Esophagus (tissue), 2 donors: ENCODE measurements around the gene SULT1A3. TPM values are rescaled to one million over a fixed set of nuclear protein-coding genes. Genes with fewer than 3 reads are reported as not detected.
"Not testable (repeated sequence)": the region's sequence is repeated elsewhere in the genome, so short reads cannot be mapped to it uniquely, and the experiment has no call there.

Experiments
- H3K27ac ChIP-seq, 2 donors: one replicate each; pipeline ENCODE4 v1.5.1; 2013; ENCODE audit warnings: low read depth in 2 of 2, mild to moderate bottlenecking in 2 of 2, inconsistent platforms in 1 of 2, low read length in 1 of 2, moderate library complexity in 1 of 2
- H3K27me3 ChIP-seq, 2 donors: one replicate each; pipeline ENCODE4 v1.6.1; 2013; ENCODE audit warnings: low read length in 2 of 2, control low read depth in 1 of 2, mild to moderate bottlenecking in 1 of 2; ENCODE audit not compliant: insufficient read depth in 2 of 2, control insufficient read depth in 1 of 2
- H3K36me3 ChIP-seq, 2 donors: one replicate each; pipeline ENCODE4 v1.6.1; 2013; ENCODE audit warnings: low read length in 1 of 2; ENCODE audit not compliant: control insufficient read depth in 2 of 2, insufficient read depth in 2 of 2
- H3K4me1 ChIP-seq, 2 donors: one replicate each; pipeline ENCODE4 v1.6.1; 2013; ENCODE audit warnings: low read length in 1 of 2; ENCODE audit not compliant: control insufficient read depth in 2 of 2, insufficient read depth in 2 of 2
- H3K4me3 ChIP-seq, 2 donors: one replicate each; pipeline ENCODE4 v1.5.1; 2013; ENCODE audit warnings: low read length in 2 of 2, mild to moderate bottlenecking in 2 of 2, low read depth in 1 of 2, moderate library complexity in 1 of 2
- H3K9me3 ChIP-seq, 2 donors: one replicate each; pipeline ENCODE4 v1.6.1; 2013; ENCODE audit warnings: mild to moderate bottlenecking in 2 of 2, low read depth in 1 of 2, low read length in 1 of 2, moderate library complexity in 1 of 2; ENCODE audit not compliant: control insufficient read depth in 2 of 2, insufficient read depth in 1 of 2
- whole genome bisulfite sequencing, 2 donors: extraction: QIAGEN DNeasy Blood & Tissue Kit; methylation state at CpG; one replicate each; pipeline ENCODE4 v1.1.7; 2013; 5-methylcytosine and 5-hydroxymethylcytosine counted together
- polyA plus RNA-seq, 2 donors: library from polyadenylated mRNA; stranded (reverse); fragments of 200-250 nt; gene quantifications; one replicate each; pipeline ENCODE4 v1.2.3, GENCODE V29; 2013
- donor health status: healthy with polysubstance abuse.
- donor health status: Bipolar disorder and iron deficiency.

SULT1A3 gene
- 10 to 100 TPM; 10.0 to 39.0 TPM for polyA plus RNA-seq

DNA sequence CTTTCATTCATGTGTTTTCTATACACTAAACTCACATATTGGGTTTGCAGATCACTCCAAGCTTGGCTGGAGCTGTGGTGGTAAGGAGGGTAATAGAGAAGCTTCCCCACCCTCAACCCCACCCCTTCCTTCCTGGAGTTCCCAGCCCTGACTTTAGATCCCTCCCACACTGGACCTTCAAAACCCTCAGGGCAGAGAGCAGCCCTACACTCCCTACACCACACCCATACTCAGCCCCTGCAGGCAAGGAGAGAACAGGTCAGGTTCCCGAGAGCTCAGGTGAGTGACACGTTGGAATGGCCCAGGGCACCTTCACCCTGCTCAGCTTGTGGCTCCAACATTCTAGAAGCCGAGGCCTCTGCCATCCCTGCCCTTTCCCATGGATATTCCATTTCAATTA, at the start of gene SULT1A3:
Gene SULT1A3 (plus strand): TSS at position 207 of the 400 bp plus-strand sequence. CDS start 1,474 bp downstream, outside the sequence.
- WGBS, 2 donors, result no CpG with 5 or more reads among the region's 3 CpGs
- H3K4me3 ChIP-seq, H3K27me3 ChIP-seq, H3K36me3 ChIP-seq, H3K9me3 ChIP-seq, H3K27ac ChIP-seq, H3K4me1 ChIP-seq: not testable (repeated sequence)

- Histone ChIP-seq H3K4me1 (no peaks in the 10 kb centered on the region), H3K4me3 (no peak overlapping the region), H3K27me3 (no peaks in the 10 kb centered on the region), H3K27ac (no peak overlapping the region), H3K9me3 (peaks cover 0 to 2% of the 10 kb centered on the region in 2 donors), H3K36me3 (no peaks in the 10 kb centered on the region)
- 89 to 93% methylated on average over 7 of the region's 7 CpGs for WGBS, 2 donors
These were observed 48.0 kb upstream of the SULT1A3 start for GRCh38 chr16:30151091-30151490.

DNA sequence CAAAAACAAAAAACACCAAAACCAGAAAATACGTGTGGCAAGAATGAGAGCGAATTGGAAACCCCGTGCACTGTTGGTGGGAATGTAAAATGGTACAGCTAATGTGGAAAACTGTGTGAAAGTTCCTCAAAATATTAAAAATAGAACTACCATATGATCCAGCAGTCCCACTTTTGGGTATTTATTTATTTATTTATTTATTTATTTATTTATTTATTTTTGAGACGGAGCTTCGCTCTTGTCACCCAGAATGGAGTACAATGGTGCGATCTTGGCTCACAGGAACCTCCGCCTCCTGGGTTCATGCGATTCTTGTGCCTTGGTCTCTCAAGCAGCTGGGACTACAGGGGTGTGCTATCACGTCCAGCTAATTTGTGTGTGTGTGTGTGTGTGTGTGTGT, 46.5 kb upstream of the SULT1A3 start:
- Histone ChIP-seq H3K9me3 (peaks cover 0 to 2% of the 10 kb centered on the region in 2 donors), H3K27me3 (no peaks in the 10 kb centered on the region), H3K4me1 (no peaks in the 10 kb centered on the region), H3K36me3 (no peaks in the 10 kb centered on the region), H3K27ac (no peak overlapping the region), H3K4me3 (no peak overlapping the region)
- whole genome bisulfite sequencing, 2 donors, result 97% methylated on average over 9 of the region's 9 CpGs

DNA sequence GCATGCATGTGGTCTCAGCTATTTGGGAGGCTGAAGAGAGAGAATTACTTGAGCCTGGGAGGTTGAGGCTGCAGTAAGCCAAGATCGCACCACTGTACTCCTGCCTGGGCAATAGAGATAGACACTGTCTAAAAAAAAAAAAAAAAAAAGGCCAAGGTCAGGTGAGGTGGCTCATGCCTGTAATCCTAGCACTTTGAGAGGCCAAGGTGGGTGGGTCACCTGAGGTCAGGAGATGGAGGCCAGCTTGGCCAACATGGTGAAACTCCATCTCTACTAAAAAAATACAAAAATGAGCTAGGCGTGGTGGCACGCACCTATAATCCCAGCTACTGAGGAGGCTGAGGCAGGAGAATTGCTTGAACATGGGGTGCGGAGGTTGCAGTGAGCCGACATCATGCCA, 43.9 kb upstream of the SULT1A3 start:
- WGBS, 2 donors, result 96 to 97% methylated on average over 5 of the region's 5 CpGs
- H3K27ac ChIP-seq, result no peak overlapping the region

DNA sequence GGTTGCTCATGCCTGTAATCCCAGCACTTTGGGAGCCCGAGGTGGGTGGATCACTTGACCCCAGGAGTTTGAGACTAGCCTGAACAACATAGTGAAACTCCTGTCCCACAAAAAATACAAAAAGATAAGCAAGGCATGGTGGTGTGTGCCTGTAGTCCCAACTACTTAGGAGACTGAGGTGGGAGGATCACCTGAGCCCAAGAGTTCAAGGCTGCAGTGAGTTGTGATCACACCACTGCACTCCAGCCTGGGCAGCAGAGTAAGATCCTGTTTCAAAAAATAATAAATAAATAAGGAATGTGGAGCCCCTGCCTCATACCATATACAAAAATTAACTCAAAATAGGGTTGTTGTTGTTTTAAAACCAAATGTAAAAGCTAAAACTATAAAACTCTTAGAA, 41.8 kb upstream of the SULT1A3 start:
- no peak overlapping the region for H3K4me3 ChIP-seq
- no peaks in the 10 kb centered on the region for H3K9me3 ChIP-seq
- H3K27ac ChIP-seq, result no peak overlapping the region
- 34 to 48% methylated on average over 1 of the region's 1 CpG for WGBS, 2 donors
- no peaks in the 10 kb centered on the region for H3K4me1 ChIP-seq
- H3K36me3 ChIP-seq, result no peaks in the 10 kb centered on the region
- no peaks in the 10 kb centered on the region for H3K27me3 ChIP-seq

More for the DNA sequence above, 43.9 kb upstream of the SULT1A3 start:
- H3K4me1 ChIP-seq, result no peaks in the 10 kb centered on the region
- no peaks in the 10 kb centered on the region for H3K36me3 ChIP-seq
- H3K4me3 ChIP-seq, result no peak overlapping the region
- no peaks in the 10 kb centered on the region for H3K27me3 ChIP-seq
- no peaks in the 10 kb centered on the region for H3K9me3 ChIP-seq

- Histone ChIP-seq H3K4me1 (no peaks in the 10 kb centered on the region), H3K9me3 (no peaks in the 10 kb centered on the region), H3K36me3 (no peaks in the 10 kb centered on the region), H3K27ac (no peak overlapping the region), H3K4me3 (no peak overlapping the region), H3K27me3 (no peaks in the 10 kb centered on the region)
- WGBS, 2 donors, result 58 to 69% methylated on average over 3 of the region's 3 CpGs
These were observed 35.5 kb upstream of the SULT1A3 start for GRCh38 chr16:30163538-30163937.

DNA sequence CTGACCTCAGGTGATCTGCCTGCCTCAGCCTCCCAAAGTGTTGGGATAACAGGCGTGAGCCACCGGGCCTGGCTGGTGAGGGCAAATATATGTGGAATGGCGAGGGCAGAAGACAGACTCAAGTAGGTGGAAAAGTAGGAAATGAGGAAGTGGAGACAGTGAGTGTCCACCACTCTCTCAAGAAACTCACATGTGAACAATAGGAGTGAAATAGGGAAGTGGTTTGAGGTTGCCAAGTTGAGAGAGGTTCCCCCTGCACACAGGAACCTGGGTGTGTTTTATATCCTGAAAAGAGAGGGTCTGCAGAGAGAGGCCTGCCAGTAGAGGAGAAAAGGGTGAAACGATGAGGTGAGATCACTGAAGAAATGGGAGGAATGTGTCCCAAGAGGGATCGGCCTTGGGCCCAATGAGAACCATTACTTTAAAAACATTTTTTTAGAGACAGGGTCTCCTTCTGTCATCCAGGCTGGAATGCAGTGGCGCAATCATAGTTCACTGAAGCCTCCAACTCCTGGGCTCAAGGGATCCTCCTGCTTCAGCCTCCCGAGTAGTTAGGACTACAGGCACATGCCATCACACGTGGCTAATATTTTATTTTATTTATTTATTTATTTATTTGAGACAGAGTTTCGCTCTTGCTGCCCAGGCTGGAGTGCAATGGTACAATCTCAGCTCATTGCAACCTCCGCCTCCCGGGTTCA, 32.7 kb upstream of the SULT1A3 start:
- Histone ChIP-seq H3K36me3 (no peaks in the 10 kb centered on the region), H3K27ac (no peak overlapping the region), H3K4me1 (no peaks in the 10 kb centered on the region), H3K9me3 (no peaks in the 10 kb centered on the region), H3K4me3 (no peak overlapping the region), H3K27me3 (no peaks in the 10 kb centered on the region)
- WGBS, 2 donors, result 86 to 87% methylated on average over 10 to 11 of the region's 11 CpGs

GRCh38 chr16:30168746-30169145, 30.3 kb upstream of the SULT1A3 start:
- H3K36me3 ChIP-seq, H3K9me3 ChIP-seq, H3K27ac ChIP-seq, H3K4me1 ChIP-seq, H3K4me3 ChIP-seq, H3K27me3 ChIP-seq: not testable (repeated sequence)
- WGBS, 2 donors, result 70% methylated on average over 20 of the region's 29 CpGs; no CpG with 5 or more reads in 1 of the 2 donors

DNA sequence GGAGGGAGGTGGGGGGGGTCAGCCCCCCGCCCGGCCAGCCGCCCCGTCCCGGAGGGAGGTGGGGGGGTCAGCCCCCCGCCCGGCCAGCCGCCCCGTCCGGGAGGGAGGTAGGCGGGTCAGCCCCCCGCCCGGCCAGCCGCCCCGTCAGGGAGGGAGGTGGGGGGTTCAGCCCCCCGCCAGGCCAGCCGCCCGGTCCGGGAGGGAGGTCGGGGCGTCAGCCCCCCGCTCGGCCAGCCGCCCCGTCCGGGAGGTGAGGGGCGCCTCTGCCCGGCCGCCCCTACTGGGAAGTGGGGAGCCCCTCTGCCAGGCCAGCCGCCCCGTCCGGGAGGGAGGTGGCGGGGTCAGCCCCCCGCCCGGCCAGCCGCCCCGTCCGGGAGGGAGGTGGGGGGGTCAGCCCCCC, 29.6 kb upstream of the SULT1A3 start:
- H3K27ac ChIP-seq, H3K27me3 ChIP-seq, H3K36me3 ChIP-seq, H3K4me1 ChIP-seq, H3K9me3 ChIP-seq, H3K4me3 ChIP-seq: not testable (repeated sequence)
- 92 to 95% methylated on average over 22 to 38 of the region's 38 CpGs for WGBS, 2 donors

DNA sequence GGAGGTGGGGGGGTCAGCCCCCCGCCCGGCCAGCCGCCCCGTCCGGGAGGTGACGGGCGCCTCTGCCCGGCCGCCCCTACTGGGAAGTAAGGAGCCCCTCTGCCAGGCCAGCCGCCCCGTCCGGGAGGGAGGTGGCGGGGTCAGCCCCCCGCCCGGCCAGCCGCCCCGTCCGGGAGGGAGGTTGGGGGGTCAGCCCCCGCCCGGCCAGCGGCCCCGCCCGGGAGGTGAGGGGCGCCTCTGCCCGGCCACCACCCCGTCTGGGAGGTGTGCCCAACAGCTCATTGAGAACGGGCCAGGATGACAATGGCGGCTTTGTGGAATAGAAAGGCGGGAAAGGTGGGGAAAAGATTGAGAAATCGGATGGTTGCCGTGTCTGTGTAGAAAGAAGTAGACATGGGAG, 28.9 kb upstream of the SULT1A3 start:
- H3K9me3 ChIP-seq, H3K27me3 ChIP-seq, H3K36me3 ChIP-seq, H3K4me3 ChIP-seq, H3K27ac ChIP-seq, H3K4me1 ChIP-seq: not testable (repeated sequence)
- 76 to 100% methylated on average over 3 to 23 of the region's 31 CpGs for WGBS, 2 donors
